Endometrium (tissue), 2 donors: Measurements from ENCODE around the gene COL16A1.

Source experiments
- FAIRE-seq: peaks from 2 replicates; lab custom pipeline; 2012; peaks lifted over from hg19 to GRCh38; lab: Jason Lieb, UNC
- donor health status: control.
- donor health status: control.

Gene COL16A1

DNA sequence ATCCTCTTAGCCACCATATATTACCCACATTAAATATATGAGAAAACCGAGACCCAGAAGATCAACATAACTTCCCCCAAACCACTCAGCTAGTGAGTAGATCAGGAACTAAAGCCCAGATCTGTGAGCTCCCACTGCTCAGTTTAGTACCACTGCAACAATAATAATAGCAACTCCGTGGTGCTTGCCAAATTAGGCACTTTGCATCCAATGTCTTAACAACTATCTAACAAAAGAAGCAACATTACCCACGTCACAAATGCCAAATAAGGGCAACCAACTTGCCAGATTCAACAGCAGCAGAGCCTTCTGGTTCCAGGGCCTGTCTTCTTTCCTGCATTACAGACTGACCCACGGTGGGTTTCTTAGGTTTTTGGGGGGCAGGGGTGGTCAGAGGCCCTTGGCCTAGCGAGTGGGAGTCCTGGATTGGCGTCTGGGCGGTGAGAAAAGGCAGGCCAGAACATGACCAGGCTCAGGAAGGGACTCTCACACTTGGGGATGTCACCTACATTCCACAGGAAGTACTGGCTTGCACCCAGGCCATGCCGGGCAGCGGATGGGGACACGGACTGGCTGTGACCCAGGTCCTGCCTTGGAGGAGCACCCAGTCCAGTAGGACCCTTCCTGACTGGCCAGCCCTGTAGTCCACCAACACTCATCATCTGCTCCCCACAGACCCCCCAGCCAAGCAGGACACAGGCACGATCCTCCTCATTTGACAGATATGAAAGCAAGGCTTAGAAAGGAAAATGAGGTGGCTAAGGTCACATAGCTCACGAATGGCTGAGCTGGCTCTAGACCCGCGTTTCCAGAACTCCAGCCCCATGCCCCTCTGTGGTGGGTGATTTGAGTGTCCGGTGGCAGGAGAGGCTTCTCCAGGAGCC is 81.7 kb downstream of the COL16A1 start:
- no peak for FAIRE-seq

DNA sequence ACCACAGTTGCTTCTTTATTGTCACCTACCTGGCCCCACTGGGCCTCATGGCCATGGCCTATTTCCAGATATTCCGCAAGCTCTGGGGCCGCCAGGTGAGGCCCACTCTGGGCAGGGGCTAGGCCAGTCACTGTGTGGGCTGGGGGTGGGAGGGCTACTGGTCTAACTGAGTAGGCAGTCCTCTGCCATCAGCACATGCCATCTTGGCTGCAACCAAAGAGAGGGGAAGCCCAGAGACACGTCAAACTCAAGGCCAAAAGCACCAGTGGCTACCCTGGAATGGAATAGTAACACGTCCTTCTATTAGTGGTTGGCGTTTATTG is 82.4 kb downstream of the COL16A1 start:
- FAIRE-seq: no peak

DNA sequence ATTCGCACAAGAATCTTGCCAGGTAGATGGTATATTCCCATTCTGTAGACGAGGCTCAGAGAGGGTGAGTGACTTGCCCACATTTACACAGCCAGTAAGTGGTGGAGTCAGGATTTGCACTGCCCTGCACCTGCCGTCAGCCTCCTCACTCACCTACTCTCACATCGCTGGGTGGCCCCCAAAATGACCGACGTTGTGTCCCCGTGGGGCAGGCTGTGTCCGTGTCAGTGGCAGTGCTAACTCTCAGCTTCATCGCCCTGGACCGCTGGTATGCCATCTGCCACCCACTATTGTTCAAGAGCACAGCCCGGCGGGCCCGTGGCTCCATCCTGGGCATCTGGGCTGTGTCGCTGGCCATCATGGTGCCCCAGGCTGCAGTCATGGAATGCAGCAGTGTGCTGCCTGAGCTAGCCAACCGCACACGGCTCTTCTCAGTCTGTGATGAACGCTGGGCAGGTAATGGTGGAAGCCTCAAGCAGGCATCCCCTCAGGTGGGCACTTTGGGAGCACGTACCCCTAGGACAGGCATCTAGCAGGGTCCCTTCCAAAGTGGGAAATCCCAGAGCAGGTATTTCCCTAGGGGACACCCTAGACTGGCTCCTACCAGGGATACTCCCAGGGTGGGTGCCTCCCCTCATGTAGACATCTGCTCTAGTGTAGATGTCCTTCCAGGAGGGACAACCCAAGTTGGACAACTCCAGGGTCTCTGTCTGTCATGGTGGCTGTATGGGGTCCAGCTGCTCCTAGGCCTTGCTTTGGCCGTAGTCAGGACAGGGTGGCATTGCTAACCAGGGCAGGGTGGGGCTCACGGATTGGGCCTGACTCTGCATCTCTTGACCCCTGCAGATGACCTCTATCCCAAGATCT is 83.0 kb downstream of the COL16A1 start:
- no peak for FAIRE-seq

DNA sequence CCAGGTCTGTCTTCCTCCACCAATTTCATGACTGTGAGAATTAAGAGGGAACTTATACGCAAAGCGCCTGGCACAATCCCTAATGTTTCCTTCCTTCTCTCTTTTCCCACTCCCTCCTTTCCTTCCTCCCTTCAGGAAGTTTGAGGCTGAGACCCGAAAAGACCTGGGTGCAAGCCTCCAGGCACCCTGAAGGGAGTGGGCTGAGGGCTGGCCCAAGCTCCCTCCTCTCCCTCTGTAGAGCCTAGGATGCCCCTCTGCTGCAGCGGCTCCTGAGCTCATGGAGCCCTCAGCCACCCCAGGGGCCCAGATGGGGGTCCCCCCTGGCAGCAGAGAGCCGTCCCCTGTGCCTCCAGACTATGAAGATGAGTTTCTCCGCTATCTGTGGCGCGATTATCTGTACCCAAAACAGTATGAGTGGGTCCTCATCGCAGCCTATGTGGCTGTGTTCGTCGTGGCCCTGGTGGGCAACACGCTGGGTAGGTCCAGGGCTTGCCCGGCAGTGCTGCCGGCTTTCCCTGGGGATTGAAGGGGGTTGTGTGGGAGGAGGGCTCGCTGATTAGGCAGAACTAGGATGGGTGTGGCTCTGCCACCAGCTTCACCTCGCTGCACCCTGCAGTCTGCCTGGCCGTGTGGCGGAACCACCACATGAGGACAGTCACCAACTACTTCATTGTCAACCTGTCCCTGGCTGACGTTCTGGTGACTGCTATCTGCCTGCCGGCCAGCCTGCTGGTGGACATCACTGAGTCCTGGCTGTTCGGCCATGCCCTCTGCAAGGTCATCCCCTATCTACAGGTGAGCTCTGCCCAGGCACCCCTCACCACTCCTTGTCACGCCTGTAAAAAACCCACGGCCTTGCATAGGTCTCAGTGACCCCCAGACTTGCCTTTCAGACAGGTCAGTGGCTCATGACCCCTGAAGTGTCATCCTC is 84.6 kb downstream of the COL16A1 start:
- no peak for FAIRE-seq

DNA sequence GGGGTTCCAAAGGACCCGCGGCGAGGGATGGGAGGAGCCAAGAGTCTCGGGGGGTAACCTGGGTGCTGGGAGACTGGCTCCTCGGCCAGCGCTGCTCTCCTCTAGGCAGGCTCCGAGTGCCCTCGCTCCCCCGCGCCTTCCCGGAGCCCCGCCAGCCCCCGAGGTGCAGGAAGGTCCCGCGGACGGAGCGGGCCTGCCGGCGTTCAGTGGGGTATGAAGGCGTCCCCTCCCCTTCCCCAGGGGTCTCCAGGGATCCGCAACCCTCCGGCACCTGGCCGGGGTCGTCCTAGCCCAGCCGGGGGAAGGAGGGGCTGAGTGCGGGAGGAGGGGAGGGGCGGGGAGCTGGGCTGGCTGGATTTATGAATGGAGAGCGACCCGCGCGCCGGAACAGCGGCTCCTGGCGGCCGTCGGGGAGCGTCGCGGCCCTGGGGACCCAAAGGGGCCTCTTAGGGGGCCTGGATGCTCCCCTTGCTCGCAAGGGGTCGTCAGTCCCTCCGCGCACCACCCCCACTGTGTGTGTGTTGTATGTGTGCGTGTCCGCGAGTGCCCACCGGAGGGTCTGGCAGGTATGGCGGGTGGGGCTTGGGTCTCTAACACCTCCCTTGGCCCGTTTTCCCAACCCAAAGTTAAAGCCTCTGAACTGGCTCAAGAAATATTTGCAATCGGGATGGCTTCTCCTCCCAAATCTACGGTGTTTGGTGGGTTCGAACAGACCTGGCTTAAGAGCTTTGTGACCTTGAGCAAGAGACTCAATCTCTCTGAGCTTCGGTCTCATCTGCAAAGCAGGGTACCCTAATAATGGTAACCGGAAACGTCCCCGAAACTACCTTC is 85.7 kb downstream of the COL16A1 start:
- FAIRE-seq: no peak

DNA sequence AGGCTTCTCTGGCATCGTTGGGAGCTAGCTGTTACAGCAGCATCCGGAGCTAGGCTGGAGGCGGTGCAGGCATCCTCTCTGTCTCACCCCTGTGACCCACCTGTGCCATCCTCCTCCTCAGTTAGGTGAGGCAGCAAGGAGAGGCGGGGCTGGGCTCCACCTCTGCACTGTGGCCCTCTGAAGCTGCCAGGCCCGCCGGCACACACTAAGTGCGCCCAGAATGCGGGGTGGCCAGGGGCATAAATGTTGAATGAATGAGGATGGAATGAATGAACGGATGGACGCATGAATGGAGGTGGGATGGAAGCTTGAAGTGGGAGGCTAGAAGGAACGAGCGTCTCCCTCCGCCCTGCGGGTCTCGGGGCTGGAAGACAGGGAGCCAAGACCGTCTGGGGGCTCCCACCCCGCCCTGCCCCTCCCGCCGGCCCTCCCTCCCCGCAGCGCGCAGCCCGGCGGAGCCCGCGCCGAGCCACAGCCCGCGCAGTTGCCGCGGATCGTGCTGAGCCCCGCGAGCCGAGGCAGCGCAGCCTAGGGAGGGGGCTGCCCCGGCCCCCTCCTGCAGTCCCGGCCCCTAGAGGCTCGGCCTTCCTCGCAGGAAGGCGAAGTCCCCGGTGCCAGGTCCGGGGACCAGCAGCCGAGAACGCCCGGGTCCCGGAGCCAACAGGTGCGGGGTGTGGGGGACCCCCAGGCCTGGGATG is 86.5 kb downstream of the COL16A1 start, which contains the start of gene HCRTR1:
TSS of gene HCRTR1 (plus strand) at position 472 of the 698 bp plus-strand sequence. CDS start 1,504 bp downstream, outside the sequence.
- FAIRE-seq: no peak

DNA sequence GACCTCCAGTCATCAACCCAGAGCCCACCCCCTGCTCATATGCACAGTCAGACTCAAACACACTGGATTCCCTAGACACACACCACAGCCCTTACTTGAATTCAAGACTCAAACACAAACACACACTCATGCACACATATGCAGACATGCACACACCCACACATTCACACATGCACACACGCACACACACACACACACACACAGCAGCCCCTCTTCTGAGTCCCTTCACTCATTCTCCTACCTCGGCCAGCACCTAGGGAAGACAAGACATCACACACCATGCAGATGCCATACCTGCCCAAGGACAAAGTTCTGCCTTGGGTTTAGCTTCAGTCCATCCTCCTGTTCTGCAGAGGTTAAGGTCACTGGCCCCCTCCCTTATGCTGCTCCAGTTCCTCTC is 87.9 kb downstream of the COL16A1 start:
- FAIRE-seq: no peak

GRCh38 chr1:31615414-31615813 is 88.4 kb downstream of the COL16A1 start:
- no peak for FAIRE-seq

- no peak for FAIRE-seq
These were observed 89.3 kb downstream of the COL16A1 start for GRCh38 chr1:31614414-31615005.

- no peak for FAIRE-seq
These were observed 94.2 kb downstream of the COL16A1 start for GRCh38 chr1:31609514-31610118.

- FAIRE-seq: no peak
These were observed 96.5 kb downstream of the COL16A1 start for GRCh38 chr1:31607360-31607759.

DNA sequence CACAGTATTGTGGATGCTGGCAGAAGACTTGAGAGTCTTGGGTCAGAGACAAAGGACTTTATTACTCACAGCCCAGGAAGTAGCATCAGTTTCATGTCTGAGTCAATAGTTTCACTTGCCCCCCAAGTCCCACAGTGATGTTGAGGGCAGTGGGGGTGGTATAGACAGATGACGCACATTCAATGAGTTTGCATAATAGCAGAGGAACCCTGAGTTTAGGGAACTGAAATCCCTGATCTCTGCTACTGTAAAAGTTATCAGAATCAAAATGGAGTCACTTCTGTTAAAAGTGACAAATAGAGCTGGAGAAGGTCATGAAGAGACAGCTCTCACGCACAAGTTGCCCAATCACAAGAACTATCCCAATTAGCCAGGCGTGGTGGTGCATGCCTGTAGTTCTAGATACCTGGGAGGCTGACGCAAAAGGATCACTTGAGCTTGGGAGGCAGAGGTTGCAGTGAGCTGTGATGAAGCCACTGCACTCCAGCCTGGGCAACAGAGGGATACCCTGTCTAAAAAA is 97.8 kb downstream of the COL16A1 start:
- no peak for FAIRE-seq
